OCI-LY7 (cell line): ENCODE measurements around the gene BICD1. TPM values are rescaled to one million over a fixed set of nuclear protein-coding genes. Genes with fewer than 3 reads are reported as not detected.

Source experiments
- BruUV-seq: library from RNA; stranded (reverse); fragments of 400-500 nt; replicated peaks from 2 replicates; lab custom pipeline; 2021; lab: Mats Ljungman, UMichigan
- CTCF ChIA-PET: fragments of 300-600 bp; sonication (Branson Sonifier 250); formaldehyde crosslinking; loops from one replicate; lab custom pipeline; 2022; ENCODE audit warnings: antibody characterized with exemption; ENCODE audit not compliant: unreplicated experiment; lab: Charles Lee
- POLR2A ChIA-PET: fragments of 300-600 bp; sonication (Branson Sonifier 250); formaldehyde crosslinking; loops from one replicate; lab custom pipeline; 2022; ENCODE audit warnings: antibody characterized with exemption; lab: Charles Lee
- DNase-seq: peaks from one replicate; pipeline ENCODE4 v3.0.0-alpha.2; 2015; ENCODE audit warnings: low spot score
- H2AFZ ChIP-seq: fragments of 200-600 bp; sonication (generic), shearing (Covaris generic); 2 replicates; pipeline ENCODE4 v1.6.1; 2014; ENCODE audit warnings: mild to moderate bottlenecking, antibody characterized with exemption, low read length, moderate library complexity
- H3K27ac ChIP-seq: fragments of 200-600 bp; sonication (generic); 2 replicates; pipeline ENCODE4 v1.5.1; 2014; ENCODE audit warnings: mixed run types, low read depth, mild to moderate bottlenecking, moderate library complexity, low read length, inconsistent platforms; ENCODE audit not compliant: poor library complexity, severe bottlenecking
- H3K36me3 ChIP-seq: fragments of 200-600 bp; sonication (generic); 2 replicates; pipeline ENCODE4 v1.6.1; 2014; ENCODE audit warnings: mild to moderate bottlenecking, antibody characterized with exemption, low read length, moderate library complexity, mixed read lengths; ENCODE audit not compliant: insufficient read depth
- H3K4me1 ChIP-seq: fragments of 200-600 bp; sonication (generic); 2 replicates; pipeline ENCODE4 v1.5.1; 2014; ENCODE audit warnings: mild to moderate bottlenecking, low read length; ENCODE audit not compliant: insufficient read depth, poor library complexity, severe bottlenecking
- H3K4me2 ChIP-seq: fragments of 200-600 bp; sonication (generic); 2 replicates; pipeline ENCODE4 v1.6.1; 2014; ENCODE audit warnings: mild to moderate bottlenecking, low read length
- H3K4me3 ChIP-seq: fragments of 200-600 bp; sonication (generic); 2 replicates; pipeline ENCODE4 v1.5.1; 2014; ENCODE audit warnings: mild to moderate bottlenecking, low read depth, low read length; ENCODE audit not compliant: poor library complexity, severe bottlenecking
- H3K79me2 ChIP-seq: fragments of 200-600 bp; sonication (generic); 2 replicates; pipeline ENCODE4 v1.6.1; 2016; ENCODE audit warnings: low read depth, mild to moderate bottlenecking, low read length, moderate library complexity, mixed read lengths; ENCODE audit not compliant: insufficient read depth
- H3K9me2 ChIP-seq: fragments of 200-600 bp; sonication (generic); 2 replicates; pipeline ENCODE4 v1.6.1; 2016; ENCODE audit warnings: mild to moderate bottlenecking, low read length, mixed read lengths; ENCODE audit not compliant: insufficient read depth
- H3K9me3 ChIP-seq: fragments of 200-600 bp; sonication (generic); 2 replicates; pipeline ENCODE4 v1.6.1; 2014; ENCODE audit warnings: mild to moderate bottlenecking, mixed run types, low read length, mixed read lengths
- H4K20me1 ChIP-seq: fragments of 200-600 bp; sonication (generic); 2 replicates; pipeline ENCODE4 v1.6.1; 2014; ENCODE audit warnings: mild to moderate bottlenecking, antibody characterized with exemption, low read length, moderate library complexity, mixed read lengths; ENCODE audit not compliant: insufficient read depth
- EZH2phosphoT487 ChIP-seq: fragments of 200-600 bp; sonication (generic); IDR thresholded peaks from 2 replicates; pipeline ENCODE4 v1.6.1; 2018; ENCODE audit warnings: low read depth, borderline replicate concordance, mild to moderate bottlenecking, mixed run types, antibody characterized with exemption, low read length, moderate library complexity, mixed read lengths
- intact Hi-C: fragments of 100-400 bp; cut with micrococcal nuclease; formaldehyde crosslinking; loops from one replicate; pipeline ENCODE4 v1.10.0; 2022; ENCODE audit not compliant: unreplicated experiment
- total RNA-seq, 2 experiments: library from RNA; depleted of rRNA in 1 of 2; stranded (reverse); fragments of >200 nt in 1 of 2; shearing (Covaris generic) in 1 of 2; gene quantifications; 2 replicates each; pipeline ENCODE4 v1.2.3, GENCODE V29; 2014 to 2022
- TF ChIP-seq, protein P1 (sequence below): fragments of 200-600 bp; sonication (generic); conservative IDR thresholded peaks from 2 replicates; pipeline ENCODE4 v1.5.1; 2014; ENCODE audit warnings: mild to moderate bottlenecking, antibody characterized with exemption, low read length, moderate library complexity, mixed read lengths

BICD1 gene
- total RNA-seq, 2 experiments from 2014 or later: 42.9 to 88.2 TPM

DNA sequence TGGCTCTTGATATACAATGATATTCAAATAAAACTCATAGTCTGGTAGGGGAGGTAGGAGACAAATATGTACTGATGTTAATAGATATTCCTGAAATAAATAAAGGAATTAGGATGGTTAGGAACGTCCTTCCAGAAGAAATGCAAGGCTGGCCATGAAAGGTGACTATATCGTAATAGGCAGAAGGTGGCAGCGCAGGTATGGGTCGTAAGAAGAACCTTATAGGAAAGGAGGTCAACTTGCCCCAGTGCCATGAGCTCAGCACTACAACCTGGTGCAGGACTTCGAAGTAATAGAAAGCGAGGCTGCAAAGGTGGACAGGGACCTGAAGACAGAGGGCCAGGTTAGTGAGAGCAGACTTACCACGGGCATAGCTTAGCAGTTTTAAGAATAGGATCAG, 237.4 kb downstream of the BICD1 start:
- Histone ChIP-seq H3K4me2 (no peak overlapping the region), H2AFZ (no peak overlapping the region), H3K9me2 (no peaks in the 10 kb centered on the region), H3K79me2 (no peaks in the 10 kb centered on the region), H3K36me3 (peaks cover 26% of the 10 kb centered on the region), H3K4me1 (no peaks in the 10 kb centered on the region), H3K4me3 (no peak overlapping the region), H3K9me3 (no peaks in the 10 kb centered on the region), H3K27ac (no peak overlapping the region), H4K20me1 (no peaks in the 10 kb centered on the region)
- TF ChIP-seq, protein P1, sequence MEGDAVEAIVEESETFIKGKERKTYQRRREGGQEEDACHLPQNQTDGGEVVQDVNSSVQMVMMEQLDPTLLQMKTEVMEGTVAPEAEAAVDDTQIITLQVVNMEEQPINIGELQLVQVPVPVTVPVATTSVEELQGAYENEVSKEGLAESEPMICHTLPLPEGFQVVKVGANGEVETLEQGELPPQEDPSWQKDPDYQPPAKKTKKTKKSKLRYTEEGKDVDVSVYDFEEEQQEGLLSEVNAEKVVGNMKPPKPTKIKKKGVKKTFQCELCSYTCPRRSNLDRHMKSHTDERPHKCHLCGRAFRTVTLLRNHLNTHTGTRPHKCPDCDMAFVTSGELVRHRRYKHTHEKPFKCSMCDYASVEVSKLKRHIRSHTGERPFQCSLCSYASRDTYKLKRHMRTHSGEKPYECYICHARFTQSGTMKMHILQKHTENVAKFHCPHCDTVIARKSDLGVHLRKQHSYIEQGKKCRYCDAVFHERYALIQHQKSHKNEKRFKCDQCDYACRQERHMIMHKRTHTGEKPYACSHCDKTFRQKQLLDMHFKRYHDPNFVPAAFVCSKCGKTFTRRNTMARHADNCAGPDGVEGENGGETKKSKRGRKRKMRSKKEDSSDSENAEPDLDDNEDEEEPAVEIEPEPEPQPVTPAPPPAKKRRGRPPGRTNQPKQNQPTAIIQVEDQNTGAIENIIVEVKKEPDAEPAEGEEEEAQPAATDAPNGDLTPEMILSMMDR: peak; percentile 47
- TF ChIP-seq EZH2phosphoT487: no peak
- no TSS peak for BruUV-seq
- peak; percentile 10 for DNase-seq
- ChIA-PET CTCF (no interaction called here), POLR2A (interaction anchor here (0.5 kb wide), 2 partner anchors 8 to 48 kb away, joined by 3 to 9 read pairs; no protein-coding TSS in a partner anchor)
- intact Hi-C loops: no loop called here

DNA sequence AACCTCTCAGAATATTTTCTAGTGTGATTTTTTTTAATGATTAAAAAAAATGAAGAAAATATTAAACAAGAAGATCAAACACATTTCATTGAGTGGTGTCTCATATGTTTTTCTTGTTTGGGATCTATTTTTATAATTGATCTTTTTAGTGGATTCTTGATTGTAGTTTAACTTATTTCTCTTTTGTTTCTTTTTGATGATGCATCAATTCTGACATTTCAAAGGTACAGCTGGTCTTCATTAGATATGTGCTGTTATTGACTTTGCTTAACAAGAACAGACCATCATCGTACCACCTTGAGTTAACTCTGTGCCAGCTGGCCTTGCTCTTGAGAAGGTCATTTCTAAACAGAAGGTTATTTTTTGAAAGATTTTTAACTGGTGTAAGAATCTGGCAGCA, 246.9 kb downstream of the BICD1 start:
- BruUV-seq: no TSS peak
- POLR2A ChIA-PET: interaction anchor here (0.9 kb wide), 1 partner anchor 40 kb away, joined by 3 read pairs; no protein-coding TSS in a partner anchor
- H3K9me3 ChIP-seq: no peaks in the 10 kb centered on the region
- no peaks in the 10 kb centered on the region for H3K79me2 ChIP-seq
- H3K4me1 ChIP-seq: no peaks in the 10 kb centered on the region
- no peak overlapping the region for H2AFZ ChIP-seq
- DNase-seq: no peak
- H3K9me2 ChIP-seq: no peaks in the 10 kb centered on the region
- H3K36me3 ChIP-seq: peaks cover 3% of the 10 kb centered on the region; the same call in 1 of the 2 replicates
- H4K20me1 ChIP-seq: no peaks in the 10 kb centered on the region
- CTCF ChIA-PET: no interaction called here
- TF ChIP-seq, protein P1: no peak
- no peak for TF ChIP-seq EZH2phosphoT487
- H3K4me2 ChIP-seq: no peak overlapping the region
- no peak overlapping the region for H3K27ac ChIP-seq
- H3K4me3 ChIP-seq: no peak overlapping the region
- intact Hi-C loops: no loop called here

DNA sequence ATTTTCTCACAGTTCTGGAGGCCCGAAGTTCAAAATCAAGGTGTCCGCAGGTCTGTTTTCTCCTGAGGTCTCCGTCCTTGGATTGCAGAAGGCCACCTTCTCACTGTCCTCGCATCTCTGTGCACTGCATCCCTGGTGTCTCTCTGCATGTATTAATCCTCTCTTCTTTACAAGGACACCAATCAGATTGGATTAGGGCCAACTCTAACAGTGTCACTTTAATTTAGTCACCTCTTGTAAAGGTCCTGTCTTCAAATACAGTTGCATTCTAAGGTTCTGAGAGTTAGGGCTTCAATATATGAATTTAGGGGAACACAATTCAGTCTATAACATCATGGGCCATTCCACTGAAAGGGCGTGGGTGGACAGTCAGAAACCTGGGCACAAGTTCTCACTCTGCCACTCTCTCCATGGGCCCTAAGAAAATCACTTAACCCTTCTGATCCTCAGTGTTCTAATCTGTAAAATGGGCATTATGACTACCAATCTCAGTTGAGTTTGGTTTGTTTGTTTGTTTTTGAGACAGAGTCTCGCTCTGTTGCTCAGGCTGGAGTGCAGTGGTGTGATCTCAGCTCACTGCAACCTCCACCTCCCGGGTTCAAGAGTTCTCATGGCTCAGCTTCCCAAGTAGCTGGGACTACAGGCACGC, 251.1 kb downstream of the BICD1 start:
- Histone ChIP-seq H3K4me2 (no peak overlapping the region), H4K20me1 (no peaks in the 10 kb centered on the region), H3K79me2 (no peaks in the 10 kb centered on the region), H3K27ac (no peak overlapping the region), H3K9me3 (no peaks in the 10 kb centered on the region), H3K4me3 (no peak overlapping the region), H3K36me3 (peaks cover 3% of the 10 kb centered on the region; the same call in 1 of the 2 replicates), H3K4me1 (no peaks in the 10 kb centered on the region), H3K9me2 (no peaks in the 10 kb centered on the region), H2AFZ (no peak overlapping the region)
- BruUV-seq: no TSS peak
- intact Hi-C loops: no loop called here
- TF ChIP-seq, protein P1: no peak
- TF ChIP-seq EZH2phosphoT487: no peak
- ChIA-PET CTCF (no interaction called here), POLR2A (no interaction called here)
- DNase-seq: no peak
